HG02623 (cell line): ENCODE measurements around the gene HOXC5.

ENCODE experiments used
- ATAC-seq: cut with Tn5 transposase; IDR thresholded peaks from one replicate; pipeline ENCODE4 v1.9.1; 2021; ENCODE audit warnings: moderate library complexity; ENCODE audit not compliant: unreplicated experiment

HOXC5 gene

GRCh38 chr12:53995378-53996239 is 37.2 kb upstream of the HOXC5 start:
- ATAC-seq: no peak

- ATAC-seq: no peak
These were observed 36.3 kb upstream of the HOXC5 start for GRCh38 chr12:53996240-53997203.

- no peak for ATAC-seq
These were observed 35.4 kb upstream of the HOXC5 start for GRCh38 chr12:53997204-53998109.

GRCh38 chr12:53998110-53998899 is 34.5 kb upstream of the HOXC5 start:
- ATAC-seq: no peak

- ATAC-seq: no peak
These were observed 34.0 kb upstream of the HOXC5 start for GRCh38 chr12:53998900-53999236.

- no peak for ATAC-seq
These were observed 33.2 kb upstream of the HOXC5 start for GRCh38 chr12:53999559-54000115.

- ATAC-seq: no peak
These were observed 32.4 kb upstream of the HOXC5 start, which contains the start of gene HOXC9 for GRCh38 chr12:54000116-54001114. TSS of gene HOXC9 (plus strand) at chr12:54000161. CDS start at chr12:54000189, 28 bp downstream.

- no peak for ATAC-seq
These were observed 31.3 kb upstream of the HOXC5 start for GRCh38 chr12:54001283-54002187.

- no peak for ATAC-seq
These were observed 30.5 kb upstream of the HOXC5 start for GRCh38 chr12:54002278-54002914.

GRCh38 chr12:54002915-54003389 is 29.9 kb upstream of the HOXC5 start:
- ATAC-seq: no peak

GRCh38 chr12:54003625-54004024 is 29.2 kb upstream of the HOXC5 start:
- no peak for ATAC-seq

- no peak for ATAC-seq
These were observed 28.6 kb upstream of the HOXC5 start for GRCh38 chr12:54004063-54004840.

- ATAC-seq: no peak
These were observed 27.9 kb upstream of the HOXC5 start for GRCh38 chr12:54004841-54005530.

- ATAC-seq: no peak
These were observed 27.4 kb upstream of the HOXC5 start for GRCh38 chr12:54005531-54005852.

- ATAC-seq: no peak
These were observed 26.8 kb upstream of the HOXC5 start for GRCh38 chr12:54005853-54006558.
